H9 (cell line): Measurements from ENCODE around the gene SSB. TPM values are rescaled to one million over a fixed set of nuclear protein-coding genes. Genes with fewer than 3 reads are reported as not detected.

Experiments used
- DNase-seq: peaks from one replicate; pipeline ENCODE4 v3.0.0-alpha.2; 2017
- H2AFZ ChIP-seq: one replicate; pipeline ENCODE4 v1.6.1; 2013; ENCODE audit warnings: mild to moderate bottlenecking, low read length, control low read depth, moderate library complexity
- H2AK5ac ChIP-seq: 2 replicates; pipeline ENCODE4 v1.6.1; 2013; ENCODE audit warnings: low read length, control low read depth, mixed read lengths; ENCODE audit not compliant: insufficient read length
- H2BK120ac ChIP-seq: one replicate; pipeline ENCODE4 v1.6.1; 2013; ENCODE audit warnings: low read depth, mild to moderate bottlenecking, low read length, control low read depth, inconsistent platforms; ENCODE audit not compliant: poor library complexity, severe bottlenecking
- H2BK12ac ChIP-seq: 2 replicates; pipeline ENCODE4 v1.6.1; 2013; ENCODE audit warnings: low read length, control low read depth, mixed read lengths, low read depth; ENCODE audit not compliant: insufficient read length
- H2BK15ac ChIP-seq: 2 replicates; pipeline ENCODE4 v1.6.1; 2013; ENCODE audit warnings: low read depth, low read length, control low read depth
- H2BK20ac ChIP-seq: one replicate; pipeline ENCODE4 v1.6.1; 2013; ENCODE audit warnings: low read depth, mild to moderate bottlenecking, low read length, control low read depth, inconsistent platforms; ENCODE audit not compliant: poor library complexity, severe bottlenecking
- H2BK5ac ChIP-seq: 2 replicates; pipeline ENCODE4 v1.6.1; 2013; ENCODE audit warnings: low read length, control low read depth, mixed read lengths; ENCODE audit not compliant: insufficient read length
- H3K14ac ChIP-seq: 2 replicates; pipeline ENCODE4 v1.6.1; 2013; ENCODE audit warnings: low read length, control low read depth; ENCODE audit not compliant: insufficient read depth
- H3K18ac ChIP-seq: 2 replicates; pipeline ENCODE4 v1.6.1; 2013; ENCODE audit warnings: low read depth, mild to moderate bottlenecking, mixed read lengths, low read length, control low read depth; ENCODE audit not compliant: insufficient read length
- H3K23ac ChIP-seq: 2 replicates; pipeline ENCODE4 v1.6.1; 2013; ENCODE audit warnings: low read length, control low read depth, mixed read lengths, low read depth; ENCODE audit not compliant: insufficient read length
- H3K23me2 ChIP-seq: 2 replicates; pipeline ENCODE4 v1.6.1; 2013; ENCODE audit warnings: low read depth, mild to moderate bottlenecking, mixed read lengths, low read length, control low read depth; ENCODE audit not compliant: insufficient read length, poor library complexity, severe bottlenecking
- H3K27ac ChIP-seq: 2 replicates; pipeline ENCODE4 v1.5.1; 2013; ENCODE audit warnings: low read length, control low read depth, mixed read lengths, low read depth; ENCODE audit not compliant: insufficient read length
- H3K27me3 ChIP-seq: 2 replicates; pipeline ENCODE4 v1.6.1; 2013; ENCODE audit warnings: low read length, control low read depth, inconsistent platforms; ENCODE audit not compliant: insufficient read depth
- H3K4ac ChIP-seq: 2 replicates; pipeline ENCODE4 v1.6.1; 2013; ENCODE audit warnings: low read depth, mild to moderate bottlenecking, control low read depth, inconsistent platforms, low read length, moderate library complexity
- H3K4me1 ChIP-seq: 2 replicates; pipeline ENCODE4 v1.6.1; 2013; ENCODE audit warnings: low read length, control low read depth, inconsistent platforms; ENCODE audit not compliant: insufficient read depth
- H3K4me2 ChIP-seq: 2 replicates; pipeline ENCODE4 v1.6.1; 2013; ENCODE audit warnings: low read length, control low read depth, mixed read lengths; ENCODE audit not compliant: insufficient read length, insufficient read depth
- H3K56ac ChIP-seq: 2 replicates; pipeline ENCODE4 v1.6.1; 2013; ENCODE audit warnings: low read depth, mild to moderate bottlenecking, mixed read lengths, low read length, control low read depth; ENCODE audit not compliant: insufficient read length
- H3K79me1 ChIP-seq: 2 replicates; pipeline ENCODE4 v1.6.1; 2013; ENCODE audit warnings: low read depth, mild to moderate bottlenecking, moderate library complexity, low read length, control low read depth, inconsistent platforms; ENCODE audit not compliant: insufficient read depth, poor library complexity, severe bottlenecking
- H3K79me2 ChIP-seq: 2 replicates; pipeline ENCODE4 v1.6.1; 2013; ENCODE audit warnings: low read length, control low read depth, inconsistent platforms; ENCODE audit not compliant: insufficient read depth
- H3K9ac ChIP-seq: 2 replicates; pipeline ENCODE4 v1.6.1; 2013; ENCODE audit warnings: low read length, control low read depth, mixed read lengths; ENCODE audit not compliant: insufficient read length; ENCODE audit errors: extremely low read depth
- H3K9me3 ChIP-seq: one replicate; pipeline ENCODE4 v1.6.1; 2013; ENCODE audit warnings: low read depth, low read length, inconsistent platforms; ENCODE audit not compliant: control insufficient read depth
- H3T11ph ChIP-seq: one replicate; pipeline ENCODE4 v1.6.1; 2013; ENCODE audit warnings: mild to moderate bottlenecking, low read length, control low read depth, inconsistent platforms
- H4K20me1 ChIP-seq: one replicate; pipeline ENCODE4 v1.6.1; 2013; ENCODE audit not compliant: control insufficient read depth, insufficient read length, insufficient read depth
- H4K5ac ChIP-seq: 2 replicates; pipeline ENCODE4 v1.6.1; 2013; ENCODE audit warnings: low read depth, mild to moderate bottlenecking, mixed read lengths, low read length, control low read depth; ENCODE audit not compliant: insufficient read length
- H4K8ac ChIP-seq: replicated peaks from 2 replicates; pipeline ENCODE4 v1.6.1; 2013; ENCODE audit warnings: low read length, control low read depth, mixed read lengths, low read depth; ENCODE audit not compliant: insufficient read length
- H4K91ac ChIP-seq: 2 replicates; pipeline ENCODE4 v1.6.1; 2013; ENCODE audit warnings: low read depth, mild to moderate bottlenecking, moderate library complexity, mixed read lengths, low read length, control low read depth; ENCODE audit not compliant: insufficient read length
- H3K27ac Mint-ChIP-seq, 3 experiments: 2 replicates in 2 of 3; 3 replicates in 1 of 3; pipeline ENCODE4 v1.8.0; 2020 to 2021; ENCODE audit warnings: mixed read lengths in 3 of 3, mild to moderate bottlenecking in 1 of 3, moderate library complexity in 1 of 3
- H3K27me3 Mint-ChIP-seq: 2 replicates; pipeline ENCODE4 v1.8.0; 2021; ENCODE audit warnings: low read depth, mild to moderate bottlenecking, moderate library complexity, mixed read lengths
- H3K36me3 Mint-ChIP-seq, 3 experiments: 2 replicates in 2 of 3; 3 replicates in 1 of 3; pipeline ENCODE4 v1.8.0; 2020 to 2021; ENCODE audit warnings: low read depth in 3 of 3, mixed read lengths in 3 of 3; ENCODE audit not compliant: insufficient read depth in 1 of 3
- H3K4me1 Mint-ChIP-seq, 2 experiments: 2 replicates each; pipeline ENCODE4 v1.8.0; 2020; ENCODE audit warnings: mixed read lengths in 2 of 2
- H3K4me3 Mint-ChIP-seq, 2 experiments: 2 replicates in 1 of 2; 3 replicates in 1 of 2; pipeline ENCODE4 v1.8.0; 2020 to 2021; ENCODE audit warnings: mild to moderate bottlenecking in 2 of 2, mixed read lengths in 2 of 2, moderate library complexity in 1 of 2
- H3K9me3 Mint-ChIP-seq, 2 experiments: 2 replicates in 1 of 2; 3 replicates in 1 of 2; pipeline ENCODE4 v1.8.0; 2020; ENCODE audit warnings: mild to moderate bottlenecking in 2 of 2, mixed read lengths in 2 of 2, moderate library complexity in 1 of 2
- CTCF ChIP-seq: fragments of 200-600 bp; sonication (generic); conservative IDR thresholded peaks from 3 replicates; pipeline ENCODE4 v1.8.0; 2021; ENCODE audit warnings: antibody characterized with exemption, mild to moderate bottlenecking
- WGBS: extraction: QIAGEN DNeasy Blood & Tissue Kit; methylation state at CpG from one replicate; pipeline ENCODE4 v1.1.7; 2013; ENCODE audit warnings: missing lambda C conversion rate, low lambda C conversion rate, mixed read lengths; ENCODE audit not compliant: insufficient read length; ENCODE audit errors: extremely low coverage; 5-methylcytosine and 5-hydroxymethylcytosine counted together
- total RNA-seq: library from RNA; stranded (reverse); gene quantifications from 2 replicates; pipeline ENCODE4 v1.2.1, GENCODE V29; 2021

SSB gene
- total RNA-seq, 1 experiment from 2014 or later = 248 TPM

- Histone ChIP-seq H3K27ac (no peak overlapping the region), H3K14ac (no peak overlapping the region), H2BK20ac (no peak overlapping the region), H3K23ac (no peak overlapping the region), H3K4me1 (no peaks in the 10 kb centered on the region), H3T11ph (no peak overlapping the region), H3K79me2 (no peaks in the 10 kb centered on the region), H4K91ac (no peak overlapping the region), H3K27me3 (no peaks in the 10 kb centered on the region), H3K56ac (no peak overlapping the region), H3K9ac (no peak overlapping the region), H2BK120ac (no peak overlapping the region), H2BK12ac (no peak overlapping the region), H2BK15ac (no peak overlapping the region), H3K79me1 (no peaks in the 10 kb centered on the region), H4K8ac (no peak overlapping the region), H4K20me1 (no peaks in the 10 kb centered on the region), H3K4ac (no peak overlapping the region), H3K9me3 (no peaks in the 10 kb centered on the region), H3K4me2 (no peak overlapping the region), H4K5ac (no peak overlapping the region), H2BK5ac (no peak overlapping the region), H2AFZ (no peak overlapping the region), H3K23me2 (no peaks in the 10 kb centered on the region), H3K18ac (no peak overlapping the region), H2AK5ac (no peak overlapping the region)
- H3K4me3 Mint-ChIP-seq = no peak overlapping the region
- no CpG with 5 or more reads among the region's 6 CpGs for WGBS
- no peak for DNase-seq
- peaks cover 0 to 9% of the 10 kb centered on the region in 2 experiments; a peak in 2 of 4 replicates for H3K4me1 Mint-ChIP-seq
- H3K9me3 Mint-ChIP-seq = peaks cover 7 to 19% of the 10 kb centered on the region in 2 experiments; a peak in 4 of 5 replicates
- no peaks in the 10 kb centered on the region for H3K27me3 Mint-ChIP-seq
- H3K36me3 Mint-ChIP-seq = peaks cover 21 to 28% (median 23%) of the 10 kb centered on the region in 3 experiments
- H3K27ac Mint-ChIP-seq = no peak overlapping the region
- TF ChIP-seq CTCF = no peak
Measured at GRCh38 chr2:169755083-169755870, 43.4 kb upstream of the SSB start.
